Mesothelial cell of epicardium (in vitro differentiated cells): ENCODE measurements around the gene MYH7. TPM values are rescaled to one million over a fixed set of nuclear protein-coding genes. Genes with fewer than 3 reads are reported as not detected.
"Not testable (repeated sequence)": the region's sequence is repeated elsewhere in the genome, so short reads cannot be mapped to it uniquely, and the experiment has no call there.

ENCODE experiments used
- DNase-seq, 2 experiments: peaks; one replicate each; pipeline ENCODE4 v3.0.0; 2021; ENCODE audit warnings: low spot score in 2 of 2; ENCODE audit not compliant: unreplicated experiment in 2 of 2
- H3K27ac Mint-ChIP-seq: 2 replicates; pipeline ENCODE4 v1.8.0; 2021; ENCODE audit warnings: mixed read lengths
- H3K27me3 Mint-ChIP-seq: 2 replicates; pipeline ENCODE4 v1.8.0; 2021; ENCODE audit warnings: low read depth, mixed read lengths
- H3K36me3 Mint-ChIP-seq: 2 replicates; pipeline ENCODE4 v1.8.0; 2021; ENCODE audit warnings: mixed read lengths
- H3K4me1 Mint-ChIP-seq: 2 replicates; pipeline ENCODE4 v1.8.0; 2021; ENCODE audit warnings: mixed read lengths
- H3K4me3 Mint-ChIP-seq: 2 replicates; pipeline ENCODE4 v1.8.0; 2021; ENCODE audit warnings: mild to moderate bottlenecking, moderate library complexity, mixed read lengths
- H3K9me3 Mint-ChIP-seq: 2 replicates; pipeline ENCODE4 v1.8.0; 2021; ENCODE audit warnings: mixed read lengths
- CTCF ChIP-seq: fragments of 200-600 bp; sonication (generic); IDR thresholded peaks from one replicate; pipeline ENCODE4 v1.5.0; 2021; ENCODE audit warnings: antibody characterized with exemption; ENCODE audit not compliant: unreplicated experiment
- total RNA-seq: library from RNA; stranded (reverse); gene quantifications from 3 replicates; pipeline ENCODE4 v1.2.1, GENCODE V29; 2021

MYH7 gene
- total RNA-seq, 1 donor from 2014 or later, result not detected

GRCh38 chr14:23430723-23431085, 4.8 kb downstream of the MYH7 start:
- Mint-ChIP-seq H3K4me1 (no peaks in the 10 kb centered on the region), H3K9me3 (no peaks in the 10 kb centered on the region), H3K27ac (no peak overlapping the region), H3K36me3 (no peaks in the 10 kb centered on the region), H3K4me3 (no peak overlapping the region), H3K27me3 (peaks cover 46% of the 10 kb centered on the region)
- no peak for TF ChIP-seq CTCF
- DNase-seq, result no peak

GRCh38 chr14:23430016-23430722, 5.3 kb downstream of the MYH7 start:
- no peak overlapping the region for H3K4me3 Mint-ChIP-seq
- H3K9me3 Mint-ChIP-seq, result no peaks in the 10 kb centered on the region
- peaks cover 46% of the 10 kb centered on the region for H3K27me3 Mint-ChIP-seq
- H3K4me1 Mint-ChIP-seq, result no peaks in the 10 kb centered on the region
- no peak overlapping the region for H3K27ac Mint-ChIP-seq
- DNase-seq, result no peak
- no peaks in the 10 kb centered on the region for H3K36me3 Mint-ChIP-seq
- TF ChIP-seq CTCF, result no peak

- no peak for TF ChIP-seq CTCF
- no peak for DNase-seq
Measured at GRCh38 chr14:23428686-23429495, 6.6 kb downstream of the MYH7 start.

GRCh38 chr14:23425798-23426197, 9.7 kb downstream of the MYH7 start:
- H3K36me3 Mint-ChIP-seq, H3K4me3 Mint-ChIP-seq, H3K9me3 Mint-ChIP-seq, DNase-seq, H3K4me1 Mint-ChIP-seq, H3K27ac Mint-ChIP-seq: not testable (repeated sequence)
- peaks cover 32% of the 10 kb centered on the region for H3K27me3 Mint-ChIP-seq

More at GRCh38 chr14:23428686-23429495, 6.6 kb downstream of the MYH7 start:
- H3K9me3 Mint-ChIP-seq, result no peaks in the 10 kb centered on the region
- no peak overlapping the region for H3K4me3 Mint-ChIP-seq
- no peaks in the 10 kb centered on the region for H3K36me3 Mint-ChIP-seq
- H3K27ac Mint-ChIP-seq, result no peak overlapping the region
- H3K4me1 Mint-ChIP-seq, result no peaks in the 10 kb centered on the region
- peaks cover 39% of the 10 kb centered on the region for H3K27me3 Mint-ChIP-seq

GRCh38 chr14:23425169-23425568, 10.3 kb downstream of the MYH7 start:
- Mint-ChIP-seq H3K27ac (no peak overlapping the region), H3K4me3 (no peak overlapping the region)

More at GRCh38 chr14:23425169-23425568, 10.3 kb downstream of the MYH7 start:
- no peak for TF ChIP-seq CTCF
- Mint-ChIP-seq H3K27me3 (peaks cover 30% of the 10 kb centered on the region), H3K36me3 (no peaks in the 10 kb centered on the region), H3K9me3 (no peaks in the 10 kb centered on the region), H3K4me1 (no peaks in the 10 kb centered on the region)
- DNase-seq, result no peak
